Gastroesophageal sphincter (tissue), 3 donors: ENCODE measurements around the gene EML1.

ENCODE experiments used
- CTCF ChIP-seq, 4 experiments: fragments of 200-600 bp in 2 of 4; fragments of 450-650 bp in 2 of 4; sonication (generic) in 1 of 4; IDR thresholded peaks; one replicate each; pipeline ENCODE4 v1.5.1; 2017 to 2019; ENCODE audit warnings: antibody characterized with exemption in 4 of 4, mild to moderate bottlenecking in 2 of 4, moderate library complexity in 2 of 4
- EP300 ChIP-seq: sonication (generic); formaldehyde crosslinking; IDR thresholded peaks from one replicate; pipeline ENCODE4 v1.6.1; 2017; ENCODE audit warnings: antibody characterized with exemption, mild to moderate bottlenecking
- POLR2A ChIP-seq, 2 donors: fragments of 450-650 bp; IDR thresholded peaks; one replicate each; pipeline ENCODE4 v1.6.1; 2017; ENCODE audit warnings: antibody characterized with exemption in 2 of 2, mild to moderate bottlenecking in 2 of 2, moderate library complexity in 1 of 2
- POLR2AphosphoS5 ChIP-seq: sonication (generic); formaldehyde crosslinking; IDR thresholded peaks from one replicate; pipeline ENCODE4 v1.6.1; 2017; ENCODE audit warnings: antibody characterized with exemption

- TF ChIP-seq CTCF (IDR thresholded peaks at IDR 0.05) (no peak), POLR2A (IDR thresholded peaks at IDR 0.05) (no peak), POLR2AphosphoS5 (no peak), EP300 (no peak)
Measured at GRCh38 chr14:99842141-99842540, 48.9 kb downstream of the EML1 start.
